B cell (primary cell): ENCODE results near the gene FNDC10. TPM values are rescaled to one million over a fixed set of nuclear protein-coding genes. Genes with fewer than 3 reads are reported as not detected.
"Not testable (repeated sequence)": the region's sequence is repeated elsewhere in the genome, so short reads cannot be mapped to it uniquely, and the experiment has no call there.

Source experiments
- ATAC-seq: fragments of 200-7000 bp; cut with Tn5 transposase; one replicate; pipeline ENCODE4 v1.10.0; 2021; ENCODE audit warnings: low read depth, mild to moderate bottlenecking, moderate number of reproducible peaks, moderate library complexity
- CTCF ChIA-PET: fragments of 350-600 bp; sonication (Branson Sonifier 250); formaldehyde crosslinking; loops from one replicate; lab custom pipeline; 2021; ENCODE audit warnings: antibody characterized with exemption, inconsistent platforms; lab: Charles Lee
- POLR2A ChIA-PET: fragments of 350-600 bp; sonication (Branson Sonifier 250); formaldehyde crosslinking; loops from one replicate; lab custom pipeline; 2021; ENCODE audit warnings: antibody characterized with exemption; lab: Charles Lee
- DNase-seq: peaks from one replicate; pipeline ENCODE4 v3.0.0; 2013
- H2AFZ ChIP-seq: 2 replicates; pipeline ENCODE4 v1.6.1; 2012; ENCODE audit warnings: mild to moderate bottlenecking, low read depth, low read length; ENCODE audit not compliant: insufficient read depth, poor library complexity, severe bottlenecking
- H3K27ac ChIP-seq, 2 donors: 1 replicate in 1 of 2; 2 replicates in 1 of 2; pipeline ENCODE4 v1.5.1; 2012 to 2013; ENCODE audit warnings: low read length in 2 of 2, mild to moderate bottlenecking in 2 of 2, moderate library complexity in 1 of 2
- H3K27me3 ChIP-seq, 4 experiments: fragments of 200-600 bp in 1 of 4; sonication (generic) in 1 of 4; replicated peaks in 1 of 4; 1 replicate in 2 of 4; 2 replicates in 2 of 4; pipeline versions ENCODE4 v1.6.1 to v1.7.0; 2013 to 2016; ENCODE audit warnings: low read length in 3 of 4, mild to moderate bottlenecking in 2 of 4, mixed read lengths in 1 of 4, moderate library complexity in 1 of 4; ENCODE audit not compliant: insufficient read depth in 4 of 4, control insufficient read depth in 3 of 4; ENCODE audit errors: control extremely low read depth in 1 of 4
- H3K36me3 ChIP-seq, 2 experiments: replicated peaks in 1 of 2; 1 replicate in 1 of 2; 2 replicates in 1 of 2; pipeline versions ENCODE4 v1.6.1 to v1.7.1; 2013; ENCODE audit warnings: low read length in 1 of 2; ENCODE audit not compliant: insufficient read depth in 2 of 2, control insufficient read depth in 1 of 2; ENCODE audit errors: control extremely low read depth in 1 of 2, extremely low read depth in 1 of 2
- H3K4me1 ChIP-seq, 2 donors: fragments of 200-600 bp in 1 of 2; sonication (generic) in 1 of 2; 1 replicate in 1 of 2; 2 replicates in 1 of 2; pipeline versions ENCODE4 v1.5.1 to v1.6.1; 2013 to 2017; ENCODE audit warnings: low read length in 2 of 2; ENCODE audit not compliant: control insufficient read depth in 2 of 2, insufficient read depth in 2 of 2
- H3K4me2 ChIP-seq: replicated peaks from 2 replicates; pipeline ENCODE3; 2012; ENCODE audit warnings: mild to moderate bottlenecking, low read depth, low read length; ENCODE audit not compliant: poor library complexity, severe bottlenecking
- H3K4me3 ChIP-seq, 5 experiments: fragments of 200-600 bp in 1 of 5; sonication (generic) in 1 of 5; 1 replicate in 3 of 5; 2 replicates in 2 of 5; pipeline versions ENCODE4 v1.5.1 to v1.7.0; 2011 to 2016; ENCODE audit warnings: low read length in 4 of 5, mild to moderate bottlenecking in 4 of 5, low read depth in 2 of 5, control low read depth in 1 of 5, moderate library complexity in 1 of 5; ENCODE audit not compliant: insufficient read depth in 1 of 5; ENCODE audit errors: control extremely low read depth in 1 of 5, extremely low read depth in 1 of 5
- H3K79me2 ChIP-seq: fragments of 200-600 bp; sonication (generic); one replicate; pipeline ENCODE4 v1.6.0; 2016; ENCODE audit warnings: low read length; ENCODE audit not compliant: control insufficient read depth, insufficient read depth
- H3K9ac ChIP-seq: fragments of 200-600 bp; sonication (generic); 2 replicates; pipeline ENCODE4 v1.6.1; 2017; ENCODE audit warnings: mild to moderate bottlenecking, low read length, moderate library complexity
- H3K9me3 ChIP-seq, 3 donors: one replicate each; pipeline versions ENCODE4 v1.6.1 to v1.7.1; 2013; ENCODE audit warnings: low read length in 2 of 3; ENCODE audit not compliant: control insufficient read depth in 2 of 3, insufficient read depth in 1 of 3; ENCODE audit errors: control extremely low read depth in 1 of 3
- H4K20me1 ChIP-seq: 2 replicates; pipeline ENCODE4 v1.6.0; 2012; ENCODE audit warnings: mild to moderate bottlenecking, low read length; ENCODE audit not compliant: insufficient read depth, control insufficient read depth, poor library complexity, severe bottlenecking
- H3K27ac Mint-ChIP-seq: one replicate; pipeline ENCODE4 v1.8.0; 2021; ENCODE audit warnings: mixed read lengths
- H3K27me3 Mint-ChIP-seq: one replicate; pipeline ENCODE4 v1.8.0; 2021; ENCODE audit warnings: mixed read lengths
- H3K4me1 Mint-ChIP-seq: one replicate; pipeline ENCODE4 v1.8.0; 2021; ENCODE audit warnings: mixed read lengths
- H3K4me3 Mint-ChIP-seq: one replicate; pipeline ENCODE4 v1.8.0; 2021; ENCODE audit warnings: mixed read lengths
- H3K9me3 Mint-ChIP-seq: one replicate; pipeline ENCODE4 v1.8.0; 2022; ENCODE audit warnings: mixed read lengths; ENCODE audit not compliant: insufficient read depth
- EZH2 ChIP-seq: IDR thresholded peaks from 2 replicates; pipeline ENCODE4 v1.6.1; 2012; ENCODE audit warnings: borderline replicate concordance, low read depth, mild to moderate bottlenecking, moderate library complexity, low read length; ENCODE audit not compliant: insufficient read depth, poor library complexity, severe bottlenecking
- whole genome bisulfite sequencing: methylation state at CpG from one replicate; pipeline ENCODE4 v1.1.5; 2013; ENCODE audit warnings: missing lambda C conversion rate; ENCODE audit not compliant: insufficient coverage; 5-methylcytosine and 5-hydroxymethylcytosine counted together
- intact Hi-C: fragments of 100-400 bp; cut with micrococcal nuclease; formaldehyde crosslinking; loops from one replicate; pipeline ENCODE4 v1.10.0; 2022
- polyA plus RNA-seq: library from polyadenylated mRNA; depleted of rRNA; stranded (reverse); fragments of >200 nt; gene quantifications from 2 replicates; pipeline ENCODE4 v1.2.3, GENCODE V29; 2012
- total RNA-seq, 2 donors: library from RNA; stranded (reverse); fragments of 120-200 nt in 1 of 2; gene quantifications; 1 replicate in 1 of 2; 2 replicates in 1 of 2; pipeline versions ENCODE4 v1.2.3 to v1.2.4, GENCODE V29; 2013 to 2022
- TF ChIP-seq, protein P1 (sequence below): fragments of 200-600 bp; IDR thresholded peaks from one replicate; pipeline ENCODE4 v1.8.0; 2022; ENCODE audit warnings: antibody characterized with exemption, mild to moderate bottlenecking

The FNDC10 gene
- total and polyA plus RNA-seq, 2 donors (not counting 1 experiment from before 2014, with no cell fraction given), result 1.4 TPM

DNA sequence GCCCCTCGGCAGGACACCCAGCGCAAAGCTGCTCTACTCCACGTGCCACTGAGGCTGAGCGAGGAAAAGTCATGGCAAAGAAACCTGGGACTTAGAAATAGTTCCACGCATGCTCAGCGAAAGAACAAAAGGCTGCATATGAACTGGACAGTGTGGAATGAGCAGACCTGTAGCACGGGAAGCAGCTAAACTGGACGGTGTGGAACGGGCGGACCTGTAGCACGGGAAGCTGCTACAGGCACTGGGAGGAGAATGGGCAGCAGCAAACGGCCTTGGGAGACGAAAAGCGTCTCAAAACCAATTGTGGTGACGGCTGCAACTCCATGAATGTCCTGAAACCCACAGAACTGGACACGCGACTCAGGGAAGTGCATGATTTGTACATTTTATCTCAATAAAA, 40.9 kb downstream of the FNDC10 start:
- Mint-ChIP-seq H3K27ac (no peak overlapping the region), H3K9me3 (no peaks in the 10 kb centered on the region), H3K27me3 (no peaks in the 10 kb centered on the region), H3K4me1 (peaks cover 10% of the 10 kb centered on the region), H3K4me3 (no peak overlapping the region)
- H3K36me3 ChIP-seq, result peaks cover 0 to 26% of the 10 kb centered on the region in 2 experiments
- peaks cover 43% of the 10 kb centered on the region for H3K79me2 ChIP-seq
- H3K4me2 ChIP-seq, result no peak overlapping the region
- CTCF ChIA-PET, result no interaction called here
- ATAC-seq, result no peak
- no peak overlapping the region for H3K4me3 ChIP-seq
- H3K27ac ChIP-seq, result no peak overlapping the region
- no peaks in the 10 kb centered on the region for H3K27me3 ChIP-seq
- 94% methylated on average over 15 of the region's 17 CpGs for WGBS
- H3K9ac ChIP-seq, result no peak overlapping the region
- H3K9me3 ChIP-seq, result no peaks in the 10 kb centered on the region
- no peak overlapping the region for H2AFZ ChIP-seq
- no peak for DNase-seq
- intact Hi-C loops, result no loop called here
- H4K20me1 ChIP-seq, result peaks cover 54% of the 10 kb centered on the region
- TF ChIP-seq, protein P1, sequence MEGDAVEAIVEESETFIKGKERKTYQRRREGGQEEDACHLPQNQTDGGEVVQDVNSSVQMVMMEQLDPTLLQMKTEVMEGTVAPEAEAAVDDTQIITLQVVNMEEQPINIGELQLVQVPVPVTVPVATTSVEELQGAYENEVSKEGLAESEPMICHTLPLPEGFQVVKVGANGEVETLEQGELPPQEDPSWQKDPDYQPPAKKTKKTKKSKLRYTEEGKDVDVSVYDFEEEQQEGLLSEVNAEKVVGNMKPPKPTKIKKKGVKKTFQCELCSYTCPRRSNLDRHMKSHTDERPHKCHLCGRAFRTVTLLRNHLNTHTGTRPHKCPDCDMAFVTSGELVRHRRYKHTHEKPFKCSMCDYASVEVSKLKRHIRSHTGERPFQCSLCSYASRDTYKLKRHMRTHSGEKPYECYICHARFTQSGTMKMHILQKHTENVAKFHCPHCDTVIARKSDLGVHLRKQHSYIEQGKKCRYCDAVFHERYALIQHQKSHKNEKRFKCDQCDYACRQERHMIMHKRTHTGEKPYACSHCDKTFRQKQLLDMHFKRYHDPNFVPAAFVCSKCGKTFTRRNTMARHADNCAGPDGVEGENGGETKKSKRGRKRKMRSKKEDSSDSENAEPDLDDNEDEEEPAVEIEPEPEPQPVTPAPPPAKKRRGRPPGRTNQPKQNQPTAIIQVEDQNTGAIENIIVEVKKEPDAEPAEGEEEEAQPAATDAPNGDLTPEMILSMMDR, result no peak
- no peak for TF ChIP-seq EZH2
- POLR2A ChIA-PET, result interaction anchor here (0.6 kb wide), 1 partner anchor 274 kb away, joined by 3 read pairs; no protein-coding TSS in a partner anchor
- H3K4me1 ChIP-seq, result no peaks in the 10 kb centered on the region

DNA sequence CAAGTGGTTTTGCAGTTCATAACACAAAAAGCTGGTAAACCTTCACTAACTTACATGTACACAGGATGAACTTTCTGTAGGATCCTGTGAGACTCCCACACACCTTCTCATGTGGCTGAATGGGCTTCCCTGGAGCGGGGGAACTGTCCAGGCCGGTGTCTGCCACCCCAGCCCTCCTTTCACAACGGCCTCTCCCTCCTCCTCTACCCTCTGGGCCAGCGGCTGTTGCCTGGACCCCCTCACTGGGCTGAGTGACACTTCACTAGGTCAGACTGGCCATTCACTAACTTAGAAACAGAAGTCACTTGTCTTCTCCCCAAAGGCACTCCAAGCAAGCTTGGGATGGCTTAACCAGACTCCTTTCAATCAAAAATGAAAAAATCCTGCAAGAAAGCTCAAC, 41.3 kb downstream of the FNDC10 start:
- H3K4me1 Mint-ChIP-seq, result peaks cover 10% of the 10 kb centered on the region
- Histone ChIP-seq H3K4me1 (no peaks in the 10 kb centered on the region), H3K9me3 (no peaks in the 10 kb centered on the region), H3K4me3 (no peak overlapping the region), H3K27ac (no peak overlapping the region), H3K79me2 (peaks cover 42% of the 10 kb centered on the region), H4K20me1 (peaks cover 54% of the 10 kb centered on the region), H3K4me2 (no peak overlapping the region), H3K9ac (no peak overlapping the region), H3K36me3 (peaks cover 0 to 21% of the 10 kb centered on the region in 2 experiments), H2AFZ (no peak overlapping the region), H3K27me3 (no peaks in the 10 kb centered on the region)
- ChIA-PET CTCF (no interaction called here), POLR2A (interaction anchor here (0.6 kb wide), 1 partner anchor 274 kb away, joined by 3 read pairs; no protein-coding TSS in a partner anchor)
- ATAC-seq, result no peak
- no peak overlapping the region for H3K4me3 Mint-ChIP-seq
- 75% methylated on average over 4 of the region's 4 CpGs for WGBS
- peak overlapping the region; percentile 27 for H3K27ac Mint-ChIP-seq
- no peaks in the 10 kb centered on the region for H3K9me3 Mint-ChIP-seq
- TF ChIP-seq, protein P1, result no peak
- no peak for TF ChIP-seq EZH2
- DNase-seq, result no peak
- intact Hi-C loops, result no loop called here
- no peaks in the 10 kb centered on the region for H3K27me3 Mint-ChIP-seq

DNA sequence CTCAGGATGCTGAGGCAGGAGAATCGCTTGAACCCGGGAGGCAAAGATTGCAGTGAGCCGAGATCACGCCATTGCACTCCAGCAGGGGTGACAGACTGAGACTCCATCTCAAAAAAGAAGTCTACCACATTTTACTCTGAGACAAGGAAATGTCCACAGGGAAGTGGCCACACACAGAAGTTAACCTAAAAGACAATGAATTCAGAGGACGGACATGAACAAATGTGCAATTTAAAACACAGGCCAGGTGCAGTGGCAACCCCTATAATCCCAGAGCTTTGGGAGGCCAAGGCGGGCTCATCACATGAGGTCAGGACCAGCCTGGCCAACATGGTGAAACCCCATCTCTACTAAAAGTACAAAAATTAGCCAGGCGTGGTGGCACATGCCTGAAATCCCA, 42.2 kb downstream of the FNDC10 start:
- H3K79me2 ChIP-seq, result peaks cover 33% of the 10 kb centered on the region
- H3K4me2 ChIP-seq, H3K27me3 ChIP-seq, H2AFZ ChIP-seq, intact Hi-C loops, H3K9me3 Mint-ChIP-seq, H3K27me3 Mint-ChIP-seq, H3K9me3 ChIP-seq, DNase-seq, H3K9ac ChIP-seq, H3K4me3 Mint-ChIP-seq, H3K4me3 ChIP-seq, H3K4me1 ChIP-seq, H3K27ac ChIP-seq, ATAC-seq, H3K27ac Mint-ChIP-seq, POLR2A ChIA-PET: not testable (repeated sequence)
- peaks cover 46% of the 10 kb centered on the region for H4K20me1 ChIP-seq
- CTCF ChIA-PET, result interaction anchor here (0.6 kb wide), 1 partner anchor 186 kb away, joined by 3 read pairs; no protein-coding TSS in a partner anchor
- WGBS, result 91% methylated on average over 7 of the region's 7 CpGs
- peaks cover 0 to 13% of the 10 kb centered on the region in 2 experiments for H3K36me3 ChIP-seq
- H3K4me1 Mint-ChIP-seq, result peaks cover 10% of the 10 kb centered on the region
